Activated naive CD8-positive, alpha-beta T cell treated with anti-CD3 and anti-CD28 coated beads, Interleukin-2, amount 50 U/mL, for 16 hours (primary cell): Measurements from ENCODE around the gene SERP2.

Experiments used
- DNase-seq: peaks from one replicate; pipeline ENCODE4 v3.0.0-alpha.2; 2020; ENCODE audit warnings: low read depth, low spot score

SERP2 gene

GRCh38 chr13:44411841-44412240, 38.2 kb downstream of the SERP2 start:
- DNase-seq, result no peak

GRCh38 chr13:44412346-44412935, 38.8 kb downstream of the SERP2 start:
- DNase-seq, result no peak

- no peak for DNase-seq
Observed at GRCh38 chr13:44413095-44413494, 39.5 kb downstream of the SERP2 start.

GRCh38 chr13:44414716-44415115, 41.1 kb downstream of the SERP2 start:
- DNase-seq, result no peak

GRCh38 chr13:44415815-44416214, 42.2 kb downstream of the SERP2 start:
- no peak for DNase-seq

GRCh38 chr13:44416301-44416700, 42.7 kb downstream of the SERP2 start:
- no peak for DNase-seq

GRCh38 chr13:44416744-44417143, 43.1 kb downstream of the SERP2 start:
- no peak for DNase-seq

GRCh38 chr13:44417446-44417845, 43.8 kb downstream of the SERP2 start:
- no peak for DNase-seq

GRCh38 chr13:44417876-44418275, 44.3 kb downstream of the SERP2 start:
- DNase-seq, result no peak

GRCh38 chr13:44420376-44421220, 47.0 kb downstream of the SERP2 start:
- no peak for DNase-seq

- no peak for DNase-seq
Observed at GRCh38 chr13:44421853-44422525, 48.4 kb downstream of the SERP2 start.

GRCh38 chr13:44422755-44423643, 49.4 kb downstream of the SERP2 start:
- DNase-seq, result no peak

GRCh38 chr13:44423824-44424223, 50.2 kb downstream of the SERP2 start:
- DNase-seq, result no peak

GRCh38 chr13:44425041-44425814, 51.6 kb downstream of the SERP2 start:
- no peak for DNase-seq

- DNase-seq, result no peak
Observed at GRCh38 chr13:44425815-44426078, 52.1 kb downstream of the SERP2 start.

GRCh38 chr13:44426461-44426860, 52.8 kb downstream of the SERP2 start:
- no peak for DNase-seq

GRCh38 chr13:44429311-44429710, 55.7 kb downstream of the SERP2 start:
- no peak for DNase-seq

- no peak for DNase-seq
Observed at GRCh38 chr13:44431150-44431549, 57.5 kb downstream of the SERP2 start.

GRCh38 chr13:44432650-44433049, 59.0 kb downstream of the SERP2 start:
- DNase-seq, result no peak

GRCh38 chr13:44433863-44434765, 60.5 kb downstream of the SERP2 start:
- no peak for DNase-seq
